Mesenchymal stem cell (in vitro differentiated cells and primary cell): ENCODE measurements around the gene CCDC152.
"Not testable (repeated sequence)": the region's sequence is repeated elsewhere in the genome, so short reads cannot be mapped to it uniquely, and the experiment has no call there.

Source experiments
- DNase-seq: peaks from one replicate; pipeline ENCODE4 v3.0.0-alpha.2; 2013
- H2AFZ ChIP-seq: one replicate; pipeline ENCODE4 v1.6.1; 2013; ENCODE audit warnings: low read depth, mild to moderate bottlenecking, control low read depth, inconsistent platforms, low read length, moderate library complexity
- H2AK5ac ChIP-seq: 2 replicates; pipeline ENCODE4 v1.6.1; 2013; ENCODE audit warnings: low read length, moderate library complexity, mild to moderate bottlenecking, inconsistent platforms; ENCODE audit not compliant: severe bottlenecking
- H2BK120ac ChIP-seq: one replicate; pipeline ENCODE4 v1.6.1; 2013; ENCODE audit warnings: low read depth, mild to moderate bottlenecking, inconsistent platforms, low read length, moderate library complexity
- H2BK12ac ChIP-seq, 2 experiments: one replicate each; pipeline ENCODE4 v1.6.1; 2013; ENCODE audit warnings: inconsistent platforms in 2 of 2, low read length in 2 of 2, mild to moderate bottlenecking in 2 of 2, moderate library complexity in 2 of 2, control low read depth in 1 of 2
- H2BK15ac ChIP-seq: one replicate; pipeline ENCODE4 v1.6.1; 2013; ENCODE audit warnings: mild to moderate bottlenecking, low read depth, inconsistent platforms; ENCODE audit not compliant: poor library complexity, severe bottlenecking
- H2BK5ac ChIP-seq: 2 replicates; pipeline ENCODE4 v1.6.1; 2013; ENCODE audit warnings: low read depth, mild to moderate bottlenecking, low read length, control low read depth, inconsistent platforms; ENCODE audit not compliant: poor library complexity, severe bottlenecking
- H3K14ac ChIP-seq, 2 experiments: one replicate each; pipeline ENCODE4 v1.6.1; 2013; ENCODE audit warnings: inconsistent platforms in 2 of 2, low read length in 2 of 2, control low read depth in 1 of 2, mild to moderate bottlenecking in 1 of 2, moderate library complexity in 1 of 2
- H3K18ac ChIP-seq, 2 experiments: one replicate each; pipeline ENCODE4 v1.6.1; 2013; ENCODE audit warnings: inconsistent platforms in 2 of 2, low read length in 2 of 2, control low read depth in 1 of 2, low read depth in 1 of 2, mild to moderate bottlenecking in 1 of 2
- H3K23ac ChIP-seq, 2 experiments: one replicate each; pipeline ENCODE4 v1.6.1; 2013; ENCODE audit warnings: inconsistent platforms in 2 of 2, low read length in 2 of 2, mild to moderate bottlenecking in 2 of 2, moderate library complexity in 2 of 2, control low read depth in 1 of 2
- H3K27ac ChIP-seq: 2 replicates; pipeline ENCODE4 v1.5.1; 2013; ENCODE audit warnings: mild to moderate bottlenecking, moderate library complexity, low read length, control low read depth, inconsistent platforms; ENCODE audit not compliant: poor library complexity, severe bottlenecking
- H3K27me3 ChIP-seq, 2 experiments: 2 replicates each; pipeline versions ENCODE4 v1.6.1 to v1.7.0; 2013; ENCODE audit warnings: low read length in 2 of 2, mild to moderate bottlenecking in 2 of 2, moderate library complexity in 2 of 2, control low read depth in 1 of 2, inconsistent platforms in 1 of 2; ENCODE audit not compliant: control insufficient read depth in 1 of 2, insufficient read depth in 1 of 2
- H3K36me3 ChIP-seq, 2 experiments: 2 replicates each; pipeline versions ENCODE4 v1.6.1 to v1.7.0; 2013; ENCODE audit warnings: low read length in 2 of 2, control low read depth in 1 of 2, inconsistent platforms in 1 of 2, low read depth in 1 of 2, mild to moderate bottlenecking in 1 of 2; ENCODE audit not compliant: insufficient read depth in 2 of 2, control insufficient read depth in 1 of 2
- H3K4ac ChIP-seq, 2 experiments: one replicate each; pipeline ENCODE4 v1.6.1; 2013; ENCODE audit warnings: inconsistent platforms in 2 of 2, low read length in 2 of 2, mild to moderate bottlenecking in 2 of 2, moderate library complexity in 2 of 2, control low read depth in 1 of 2, low read depth in 1 of 2
- H3K4me1 ChIP-seq: 2 replicates; pipeline ENCODE4 v1.6.1; 2013; ENCODE audit warnings: low read depth, low read length, control low read depth; ENCODE audit not compliant: control insufficient read depth, insufficient read depth
- H3K4me2 ChIP-seq: 2 replicates; pipeline ENCODE4 v1.6.1; 2013; ENCODE audit warnings: low read length, mild to moderate bottlenecking, inconsistent platforms; ENCODE audit not compliant: poor library complexity, severe bottlenecking
- H3K4me3 ChIP-seq, 2 experiments: 2 replicates each; pipeline versions ENCODE4 v1.5.1 to v1.7.0; 2013; ENCODE audit warnings: low read length in 2 of 2, mild to moderate bottlenecking in 2 of 2, control low read depth in 1 of 2, low read depth in 1 of 2; ENCODE audit not compliant: insufficient read depth in 1 of 2
- H3K79me1 ChIP-seq: replicated peaks from 2 replicates; pipeline ENCODE4 v1.6.1; 2013; ENCODE audit warnings: mild to moderate bottlenecking, control low read depth, low read length, inconsistent platforms; ENCODE audit not compliant: poor library complexity, severe bottlenecking
- H3K9ac ChIP-seq: 2 replicates; pipeline ENCODE4 v1.7.0; 2013; ENCODE audit warnings: mild to moderate bottlenecking, low read length, moderate library complexity
- H3K9me3 ChIP-seq: 2 replicates; pipeline ENCODE4 v1.7.0; 2013; ENCODE audit warnings: mild to moderate bottlenecking, low read length; ENCODE audit not compliant: control insufficient read depth
- H4K8ac ChIP-seq: one replicate; pipeline ENCODE4 v1.6.1; 2013; ENCODE audit warnings: inconsistent platforms, mild to moderate bottlenecking, low read length, moderate library complexity
- H4K91ac ChIP-seq: one replicate; pipeline ENCODE4 v1.6.1; 2013; ENCODE audit warnings: mild to moderate bottlenecking, low read length, inconsistent platforms
- WGBS: methylation state at CpG from one replicate; pipeline ENCODE4 v1.1.7; 2013; ENCODE audit warnings: mixed read lengths; 5-methylcytosine and 5-hydroxymethylcytosine counted together

CCDC152 gene

GRCh38 chr5:42840842-42841567 lies 84.4 kb downstream of the CCDC152 start:
- no peak overlapping the region for H2BK120ac ChIP-seq
- H4K8ac ChIP-seq, result peak overlapping the region; percentile 12
- H3K27me3 ChIP-seq, result no peaks in the 10 kb centered on the region
- DNase-seq, result no peak
- no peak overlapping the region for H3K14ac ChIP-seq
- no peak overlapping the region for H3K4me3 ChIP-seq
- no peak overlapping the region for H2BK15ac ChIP-seq
- no peak overlapping the region for H2BK12ac ChIP-seq
- H2BK5ac ChIP-seq, result no peak overlapping the region
- H3K27ac ChIP-seq, result no peak overlapping the region
- H3K9ac ChIP-seq, result no peak overlapping the region
- no peaks in the 10 kb centered on the region for H3K9me3 ChIP-seq
- no peak overlapping the region for H4K91ac ChIP-seq
- H3K4ac ChIP-seq, result peak overlapping the region in 1 of 2 experiments; percentile 26
- no peak overlapping the region for H2AK5ac ChIP-seq
- no peak overlapping the region for H2AFZ ChIP-seq
- peaks cover 2% of the 10 kb centered on the region for H3K4me1 ChIP-seq
- H3K4me2 ChIP-seq, result no peak overlapping the region
- no peaks in the 10 kb centered on the region for H3K36me3 ChIP-seq
- H3K18ac ChIP-seq, result no peak overlapping the region
- H3K23ac ChIP-seq, result peak overlapping the region in 1 of 2 experiments; percentile 72
- WGBS, result 100% methylated on average over 4 of the region's 5 CpGs
- H3K79me1 ChIP-seq, result no peaks in the 10 kb centered on the region

- H3K9ac ChIP-seq, result no peak overlapping the region
- H3K4me2 ChIP-seq, result no peak overlapping the region
- H2BK12ac ChIP-seq, result no peak overlapping the region
- H2AK5ac ChIP-seq, result no peak overlapping the region
- no peak overlapping the region for H3K4ac ChIP-seq
- H3K4me1 ChIP-seq, result peaks cover 2% of the 10 kb centered on the region
- H3K23ac ChIP-seq, result no peak overlapping the region
- no peaks in the 10 kb centered on the region for H3K9me3 ChIP-seq
- no peaks in the 10 kb centered on the region for H3K79me1 ChIP-seq
- DNase-seq, result peak; percentile 24
- no peak overlapping the region for H3K27ac ChIP-seq
- no peak overlapping the region for H3K14ac ChIP-seq
- H4K8ac ChIP-seq, result no peak overlapping the region
- H2AFZ ChIP-seq, result no peak overlapping the region
- no peaks in the 10 kb centered on the region for H3K36me3 ChIP-seq
- H4K91ac ChIP-seq, result no peak overlapping the region
- H3K18ac ChIP-seq, result no peak overlapping the region
- no peaks in the 10 kb centered on the region for H3K27me3 ChIP-seq
- no peak overlapping the region for H3K4me3 ChIP-seq
- WGBS, result 69% methylated on average over 4 of the region's 4 CpGs
- H2BK5ac ChIP-seq, result no peak overlapping the region
- no peak overlapping the region for H2BK120ac ChIP-seq
- H2BK15ac ChIP-seq, result no peak overlapping the region
Observed at GRCh38 chr5:42842921-42843641, 86.5 kb downstream of the CCDC152 start.

GRCh38 chr5:42843675-42844292 lies 87.2 kb downstream of the CCDC152 start:
- no peak overlapping the region for H3K18ac ChIP-seq
- H3K4me3 ChIP-seq, result no peak overlapping the region
- no peak overlapping the region for H2BK15ac ChIP-seq
- H3K27me3 ChIP-seq, result no peaks in the 10 kb centered on the region
- no peak overlapping the region for H3K4me2 ChIP-seq
- no peak for DNase-seq
- H4K8ac ChIP-seq, result no peak overlapping the region
- no peak overlapping the region for H3K23ac ChIP-seq
- no peak overlapping the region for H2BK120ac ChIP-seq
- H2AFZ ChIP-seq, result no peak overlapping the region
- 91% methylated on average over 2 of the region's 3 CpGs for WGBS
- no peaks in the 10 kb centered on the region for H3K9me3 ChIP-seq
- no peaks in the 10 kb centered on the region for H3K36me3 ChIP-seq
- no peak overlapping the region for H3K14ac ChIP-seq
- H3K9ac ChIP-seq, result no peak overlapping the region
- no peak overlapping the region for H3K27ac ChIP-seq
- no peaks in the 10 kb centered on the region for H3K79me1 ChIP-seq
- H3K4me1 ChIP-seq, result peaks cover 2% of the 10 kb centered on the region
- H3K4ac ChIP-seq, result no peak overlapping the region
- H4K91ac ChIP-seq, result no peak overlapping the region
- no peak overlapping the region for H2BK5ac ChIP-seq
- peak overlapping the region in 1 of 2 experiments; percentile 39 for H2BK12ac ChIP-seq
- H2AK5ac ChIP-seq, result no peak overlapping the region

- not testable (repeated sequence) for H3K4me1 ChIP-seq, H3K23ac ChIP-seq, H2BK5ac ChIP-seq, H2AFZ ChIP-seq, H4K91ac ChIP-seq, H3K14ac ChIP-seq, H3K4me2 ChIP-seq, H3K27ac ChIP-seq, H2BK12ac ChIP-seq, H3K4ac ChIP-seq, H3K9me3 ChIP-seq, DNase-seq, H2AK5ac ChIP-seq, H3K18ac ChIP-seq, H4K8ac ChIP-seq, H3K79me1 ChIP-seq, H3K9ac ChIP-seq, H2BK120ac ChIP-seq, H3K27me3 ChIP-seq, H3K4me3 ChIP-seq, H2BK15ac ChIP-seq, H3K36me3 ChIP-seq
- 100% methylated on average over 1 of the region's 4 CpGs for WGBS
Observed at GRCh38 chr5:42844408-42844807, 87.8 kb downstream of the CCDC152 start.
